HCT116 (cell line): ENCODE measurements around the gene UPB1. TPM values are rescaled to one million over a fixed set of nuclear protein-coding genes. Genes with fewer than 3 reads are reported as not detected.

ENCODE experiments used
- ATAC-seq: fragments of 200-7000 bp; cut with Tn5 transposase; 2 replicates; pipeline ENCODE4 v1.9.1; 2020; ENCODE audit warnings: mild to moderate bottlenecking, moderate library complexity
- BruUV-seq: library from RNA; stranded (reverse); fragments of 400-500 nt; replicated peaks from 2 replicates; lab custom pipeline; 2021; lab: Mats Ljungman, UMichigan
- CTCF ChIA-PET: fragments of 300-600 bp; sonication (Branson Sonifier 250); formaldehyde crosslinking; loops from one replicate; lab custom pipeline; 2021; ENCODE audit warnings: antibody characterized with exemption; lab: Charles Lee
- POLR2A ChIA-PET: fragments of 300-600, 350-600 bp; sonication (Branson Sonifier 250); formaldehyde crosslinking; loops from one replicate; lab custom pipeline; 2021; ENCODE audit warnings: antibody characterized with exemption; lab: Charles Lee
- RAD21 ChIA-PET, 2 experiments: fragments of 300-600 bp; sonication (Branson Sonifier 250); formaldehyde crosslinking; loops; one replicate each; lab custom pipeline; 2023; ENCODE audit warnings: low total read pairs in 2 of 2; ENCODE audit not compliant: uncharacterized antibody in 2 of 2, unreplicated experiment in 2 of 2, low non-redundant PET in 1 of 2; lab: Charles Lee
- DNase-seq: peaks from one replicate; pipeline ENCODE4 v3.0.0-alpha.2; 2010; ENCODE audit warnings: low read depth, low spot score
- H2AFZ ChIP-seq: fragments of 200-600 bp; shearing (Covaris generic), sonication (generic); 2 replicates; pipeline ENCODE4 v1.6.1; 2017; ENCODE audit warnings: low read depth, mixed run types, mixed read lengths, antibody characterized with exemption, low read length; ENCODE audit not compliant: poor library complexity, severe bottlenecking
- H3K27ac ChIP-seq: 2 replicates; pipeline ENCODE4 v1.5.1; 2012; ENCODE audit warnings: low read depth, low read length
- H3K27me3 ChIP-seq: fragments of 200-600 bp; sonication (generic); 2 replicates; pipeline ENCODE4 v1.6.1; 2016; ENCODE audit warnings: mixed run types, low read length, mixed read lengths; ENCODE audit not compliant: insufficient read depth
- H3K36me3 ChIP-seq, 2 experiments: fragments of 200-500 bp in 1 of 2; fragments of 200-600 bp in 1 of 2; sonication (Bioruptor generic) in 1 of 2; sonication (generic) in 1 of 2; 2 replicates each; pipeline versions ENCODE4 v1.5.1 to v1.6.1; 2014 to 2016; ENCODE audit warnings: low read length in 2 of 2, inconsistent platforms in 1 of 2, mixed read lengths in 1 of 2, mixed run types in 1 of 2; ENCODE audit not compliant: insufficient read depth in 2 of 2, control insufficient read depth in 1 of 2
- H3K4me1 ChIP-seq, 2 experiments: fragments of 200-600 bp in 1 of 2; sonication (generic) in 1 of 2; 2 replicates each; pipeline versions ENCODE4 v1.5.1 to v1.6.1; 2012 to 2017; ENCODE audit warnings: low read length in 2 of 2, inconsistent platforms in 1 of 2, mild to moderate bottlenecking in 1 of 2, mixed read lengths in 1 of 2, mixed run types in 1 of 2, moderate library complexity in 1 of 2; ENCODE audit not compliant: insufficient read depth in 2 of 2, control insufficient read depth in 1 of 2
- H3K4me2 ChIP-seq: fragments of 200-600 bp; sonication (generic); 2 replicates; pipeline ENCODE4 v1.6.1; 2017; ENCODE audit warnings: mixed run types, low read length, mixed read lengths
- H3K4me3 ChIP-seq, 2 experiments: fragments of 200-600 bp in 1 of 2; sonication (generic) in 1 of 2; replicated peaks in 1 of 2; 2 replicates each; pipeline ENCODE4 v1.5.1; 2011 to 2016; ENCODE audit warnings: low read length in 2 of 2, control low read depth in 1 of 2, low read depth in 1 of 2, mild to moderate bottlenecking in 1 of 2, mixed read lengths in 1 of 2, mixed run types in 1 of 2
- H3K79me2 ChIP-seq: fragments of 200-600 bp; sonication (generic); 2 replicates; pipeline ENCODE4 v1.6.1; 2017; ENCODE audit warnings: mild to moderate bottlenecking, mixed run types, low read length, moderate library complexity, mixed read lengths; ENCODE audit not compliant: insufficient read depth
- H3K9ac ChIP-seq: fragments of 200-600 bp; sonication (generic); 2 replicates; pipeline ENCODE4 v1.6.1; 2016; ENCODE audit warnings: low read length, mixed read lengths
- H3K9me2 ChIP-seq: fragments of 200-600 bp; sonication (generic), shearing (Covaris generic); 2 replicates; pipeline ENCODE4 v1.6.1; 2017; ENCODE audit warnings: mixed run types, mild to moderate bottlenecking, moderate library complexity; ENCODE audit not compliant: insufficient read depth
- H3K9me3 ChIP-seq, 2 experiments: fragments of 200-500 bp in 1 of 2; fragments of 200-600 bp in 1 of 2; sonication (Bioruptor generic) in 1 of 2; sonication (generic) in 1 of 2; 2 replicates each; pipeline ENCODE4 v1.6.1; 2014 to 2017; ENCODE audit warnings: low read length in 2 of 2, mixed read lengths in 2 of 2, inconsistent platforms in 1 of 2, low read depth in 1 of 2, mild to moderate bottlenecking in 1 of 2, mixed run types in 1 of 2, moderate library complexity in 1 of 2; ENCODE audit not compliant: control insufficient read depth in 1 of 2, insufficient read depth in 1 of 2
- H4K20me1 ChIP-seq: fragments of 200-600 bp; sonication (generic), shearing (Covaris generic); 2 replicates; pipeline ENCODE4 v1.6.1; 2017; ENCODE audit warnings: mixed run types, mild to moderate bottlenecking, moderate library complexity; ENCODE audit not compliant: insufficient read depth
- ELF1 ChIP-seq: IDR thresholded peaks from 2 replicates; pipeline ENCODE4 v1.6.1; 2012; ENCODE audit warnings: low read depth, borderline replicate concordance
- FOSL1 ChIP-seq: IDR thresholded peaks from 2 replicates; pipeline ENCODE4 v1.6.1; 2012; ENCODE audit warnings: low read depth
- JUND ChIP-seq: IDR thresholded peaks from 2 replicates; pipeline ENCODE4 v1.6.1; 2012
- POLR2AphosphoS5 ChIP-seq: IDR thresholded peaks from 2 replicates; pipeline ENCODE4 v1.6.1; 2011; ENCODE audit warnings: mild to moderate bottlenecking, low read depth, low read length, moderate library complexity
- SP1 ChIP-seq: IDR thresholded peaks from 2 replicates; pipeline ENCODE4 v1.6.1; 2012; ENCODE audit warnings: low read depth
- SRF ChIP-seq: IDR thresholded peaks from 2 replicates; pipeline ENCODE4 v1.6.1; 2012; ENCODE audit warnings: low read depth
- TCF7L2 ChIP-seq: IDR thresholded peaks from 2 replicates; pipeline ENCODE4 v1.7.0; 2011; ENCODE audit warnings: borderline replicate concordance, inconsistent platforms; ENCODE audit not compliant: insufficient read depth, insufficient read length; ENCODE audit errors: extremely low read depth
- ZFX ChIP-seq: fragments of 450-650 bp; IDR thresholded peaks from 2 replicates; pipeline ENCODE4 v1.6.1; 2017
- intact Hi-C: fragments of 100-400 bp; cut with micrococcal nuclease; formaldehyde crosslinking; loops from 2 replicates; pipeline ENCODE4 v1.10.0; 2022
- total RNA-seq: library from RNA; stranded (reverse); gene quantifications from one replicate; pipeline ENCODE4 v1.2.1, GENCODE V29; 2021; ENCODE audit not compliant: unreplicated experiment

Gene UPB1
- total RNA-seq, 1 experiment from 2014 or later: 0.27 TPM

GRCh38 chr22:24496234-24496633 is 1.1 kb downstream of the UPB1 start:
- H3K4me1 ChIP-seq: no peaks in the 10 kb centered on the region
- DNase-seq (no peak), ATAC-seq (no peak)
- POLR2A ChIA-PET: no interaction called here
- RAD21 ChIA-PET: no interaction called here
- intact Hi-C loops: no loop called here
- no peaks in the 10 kb centered on the region for H3K9me2 ChIP-seq
- no peak overlapping the region for H3K27ac ChIP-seq
- no peak overlapping the region for H3K4me2 ChIP-seq
- H3K27me3 ChIP-seq: no peaks in the 10 kb centered on the region
- no peak overlapping the region for H3K4me3 ChIP-seq
- H2AFZ ChIP-seq: no peak overlapping the region
- TF ChIP-seq FOSL1 (no peak), POLR2AphosphoS5 (no peak), JUND (no peak), ZFX (no peak)
- H3K79me2 ChIP-seq: no peaks in the 10 kb centered on the region
- CTCF ChIA-PET: no interaction called here
- no peaks in the 10 kb centered on the region for H3K36me3 ChIP-seq
- BruUV-seq: no TSS peak
- H4K20me1 ChIP-seq: no peaks in the 10 kb centered on the region
- H3K9ac ChIP-seq: no peak overlapping the region
- H3K9me3 ChIP-seq: no peaks in the 10 kb centered on the region

DNA sequence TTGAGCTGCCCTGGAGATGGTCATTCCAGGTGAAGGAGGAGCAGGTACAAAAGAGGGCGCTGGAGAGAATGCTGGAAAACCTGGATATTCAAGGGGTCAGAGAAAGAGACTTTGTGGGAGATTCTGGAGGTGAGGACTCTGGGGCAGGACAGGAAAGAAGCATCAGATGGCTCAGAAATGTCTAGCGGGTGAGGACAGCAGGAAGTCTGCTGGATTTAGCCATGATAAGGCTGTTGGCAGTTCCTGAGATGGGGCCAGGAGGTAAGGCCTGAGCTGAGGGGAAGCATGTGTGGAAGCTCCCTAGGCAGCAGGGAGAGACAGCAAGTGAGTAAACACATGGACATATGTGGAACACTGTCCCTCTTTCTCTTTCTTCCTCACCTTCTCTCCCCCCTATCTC is 1.5 kb downstream of the UPB1 start:
- ChIA-PET RAD21 (no interaction called here), CTCF (no interaction called here), POLR2A (no interaction called here)
- H3K79me2 ChIP-seq: no peaks in the 10 kb centered on the region
- no peaks in the 10 kb centered on the region for H3K9me3 ChIP-seq
- DNase-seq (no peak), ATAC-seq (no peak)
- H3K9me2 ChIP-seq: no peaks in the 10 kb centered on the region
- H3K27ac ChIP-seq: no peak overlapping the region
- no peak overlapping the region for H3K4me2 ChIP-seq
- H2AFZ ChIP-seq: no peak overlapping the region
- no peaks in the 10 kb centered on the region for H4K20me1 ChIP-seq
- no peaks in the 10 kb centered on the region for H3K36me3 ChIP-seq
- intact Hi-C loops: no loop called here
- H3K4me1 ChIP-seq: no peaks in the 10 kb centered on the region
- no peak overlapping the region for H3K4me3 ChIP-seq
- no peak overlapping the region for H3K9ac ChIP-seq
- BruUV-seq: no TSS peak
- H3K27me3 ChIP-seq: no peaks in the 10 kb centered on the region
- TF ChIP-seq POLR2AphosphoS5: no peak
- no peak for TF ChIP-seq SP1
- TF ChIP-seq TCF7L2: no peak
- no peak for TF ChIP-seq ELF1
- TF ChIP-seq ZFX: no peak
- no peak for TF ChIP-seq SRF
